OCI-LY1 (cell line): ENCODE measurements around the gene LRP1.

ENCODE experiments used
- H2AFZ ChIP-seq: fragments of 200-600 bp; sonication (generic), shearing (Covaris generic); 2 replicates; pipeline ENCODE4 v1.6.0; 2014; ENCODE audit warnings: antibody characterized with exemption, mild to moderate bottlenecking, low read length
- H3F3A ChIP-seq: fragments of 200-600 bp; sonication (generic), shearing (Covaris generic); 2 replicates; pipeline ENCODE4 v1.6.0; 2014; ENCODE audit warnings: mild to moderate bottlenecking, antibody characterized with exemption, low read length, moderate library complexity; ENCODE audit not compliant: insufficient read depth
- H3K27ac ChIP-seq: fragments of 200-600 bp; sonication (generic); 2 replicates; pipeline ENCODE4 v1.5.1; 2014; ENCODE audit warnings: low read length, mixed run types, mild to moderate bottlenecking, low read depth; ENCODE audit not compliant: poor library complexity, severe bottlenecking
- H3K27me3 ChIP-seq: fragments of 200-600 bp; sonication (generic); 2 replicates; pipeline ENCODE4 v1.6.0; 2014; ENCODE audit warnings: antibody characterized with exemption, mild to moderate bottlenecking, low read length, moderate library complexity; ENCODE audit not compliant: insufficient read depth
- H3K36me3 ChIP-seq: fragments of 200-600 bp; sonication (generic); 2 replicates; pipeline ENCODE4 v1.6.1; 2014; ENCODE audit warnings: mild to moderate bottlenecking, antibody characterized with exemption, low read length, moderate library complexity, mixed read lengths; ENCODE audit not compliant: insufficient read depth
- H3K4me1 ChIP-seq: fragments of 200-600 bp; sonication (generic); 2 replicates; pipeline ENCODE4 v1.5.1; 2014; ENCODE audit warnings: mild to moderate bottlenecking, low read length, moderate library complexity; ENCODE audit not compliant: insufficient read depth, severe bottlenecking
- H3K4me2 ChIP-seq: fragments of 200-600 bp; sonication (generic), shearing (Covaris generic); 2 replicates; pipeline ENCODE4 v1.6.1; 2014; ENCODE audit warnings: low read length
- H3K4me3 ChIP-seq: fragments of 200-600 bp; sonication (generic); 2 replicates; pipeline ENCODE4 v1.5.1; 2014; ENCODE audit warnings: low read length, low read depth, mild to moderate bottlenecking, mixed read lengths; ENCODE audit not compliant: poor library complexity, severe bottlenecking
- H3K79me2 ChIP-seq: fragments of 200-600 bp; shearing (Covaris generic); 2 replicates; pipeline ENCODE4 v1.6.1; 2016; ENCODE audit warnings: mixed run types, low read length, mixed read lengths; ENCODE audit not compliant: insufficient read depth
- H3K9ac ChIP-seq: fragments of 200-600 bp; sonication (generic), shearing (Covaris generic); 2 replicates; pipeline ENCODE4 v1.6.1; 2014; ENCODE audit warnings: mild to moderate bottlenecking, low read length, mixed read lengths
- H3K9me2 ChIP-seq: fragments of 200-600 bp; sonication (generic), shearing (Covaris generic); 2 replicates; pipeline ENCODE4 v1.6.1; 2014; ENCODE audit warnings: low read depth, mild to moderate bottlenecking, low read length, mixed read lengths
- H3K9me3 ChIP-seq: fragments of 200-600 bp; shearing (Covaris generic); 2 replicates; pipeline ENCODE4 v1.6.1; 2014; ENCODE audit warnings: low read length, mixed read lengths
- H4K20me1 ChIP-seq: fragments of 200-600 bp; sonication (generic), shearing (Covaris generic); 2 replicates; pipeline ENCODE4 v1.6.0; 2016; ENCODE audit warnings: mild to moderate bottlenecking, low read length; ENCODE audit not compliant: insufficient read depth
- EZH2 ChIP-seq: fragments of 200-600 bp; sonication (generic), shearing (Covaris generic); IDR thresholded peaks from 2 replicates; pipeline ENCODE4 v1.8.0; 2017; ENCODE audit warnings: borderline replicate concordance, mixed run types, mild to moderate bottlenecking, antibody characterized with exemption, low read length, moderate library complexity, mixed read lengths
- TF ChIP-seq, protein P1 (sequence below): fragments of 200-600 bp; sonication (generic), shearing (Covaris generic); IDR thresholded peaks from 2 replicates; pipeline ENCODE4 v1.5.1; 2017; ENCODE audit warnings: mild to moderate bottlenecking, antibody characterized with exemption, low read length, moderate library complexity, mixed read lengths

LRP1 gene

DNA sequence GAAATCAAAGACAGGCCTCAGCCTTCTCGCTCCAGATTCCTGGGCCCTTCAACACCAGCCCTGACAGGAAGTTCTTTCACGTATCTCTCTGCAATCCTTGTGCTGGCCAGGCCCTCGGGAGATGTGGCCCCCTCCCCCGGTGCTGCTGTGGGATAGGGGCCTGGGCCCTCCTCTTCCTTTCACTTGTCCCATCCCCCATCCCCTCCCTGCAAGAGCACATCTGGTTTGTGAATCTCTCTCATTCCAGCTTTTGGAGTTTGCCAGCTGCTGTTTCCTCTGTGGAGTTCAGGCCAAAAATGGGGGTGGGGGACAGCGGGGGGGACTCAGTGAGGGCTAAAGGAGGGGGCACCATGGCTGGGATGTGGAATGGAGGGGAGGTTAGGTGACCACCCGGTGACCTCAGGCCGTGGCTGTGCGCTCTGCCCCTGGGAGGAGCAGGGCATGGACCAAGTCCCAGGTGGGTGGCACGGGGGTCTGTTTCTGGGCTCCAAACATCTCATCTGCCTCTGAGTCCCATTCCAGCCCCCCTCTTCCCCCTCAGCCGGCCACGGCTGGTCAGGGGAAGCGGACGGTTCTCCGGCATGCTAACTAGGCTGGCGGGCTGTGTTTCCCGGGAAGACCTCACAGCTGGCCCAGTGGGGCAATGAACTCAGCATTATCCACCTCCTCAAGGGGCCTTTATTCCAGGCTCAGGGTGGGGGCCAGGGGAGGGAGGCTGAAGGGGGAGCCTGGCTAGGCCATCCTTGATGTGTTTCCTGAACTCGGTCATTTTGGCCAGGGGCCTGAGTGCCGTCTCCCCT lies 7.4 kb downstream of the LRP1 start:
- TF ChIP-seq EZH2 = no peak
- TF ChIP-seq, protein P1, sequence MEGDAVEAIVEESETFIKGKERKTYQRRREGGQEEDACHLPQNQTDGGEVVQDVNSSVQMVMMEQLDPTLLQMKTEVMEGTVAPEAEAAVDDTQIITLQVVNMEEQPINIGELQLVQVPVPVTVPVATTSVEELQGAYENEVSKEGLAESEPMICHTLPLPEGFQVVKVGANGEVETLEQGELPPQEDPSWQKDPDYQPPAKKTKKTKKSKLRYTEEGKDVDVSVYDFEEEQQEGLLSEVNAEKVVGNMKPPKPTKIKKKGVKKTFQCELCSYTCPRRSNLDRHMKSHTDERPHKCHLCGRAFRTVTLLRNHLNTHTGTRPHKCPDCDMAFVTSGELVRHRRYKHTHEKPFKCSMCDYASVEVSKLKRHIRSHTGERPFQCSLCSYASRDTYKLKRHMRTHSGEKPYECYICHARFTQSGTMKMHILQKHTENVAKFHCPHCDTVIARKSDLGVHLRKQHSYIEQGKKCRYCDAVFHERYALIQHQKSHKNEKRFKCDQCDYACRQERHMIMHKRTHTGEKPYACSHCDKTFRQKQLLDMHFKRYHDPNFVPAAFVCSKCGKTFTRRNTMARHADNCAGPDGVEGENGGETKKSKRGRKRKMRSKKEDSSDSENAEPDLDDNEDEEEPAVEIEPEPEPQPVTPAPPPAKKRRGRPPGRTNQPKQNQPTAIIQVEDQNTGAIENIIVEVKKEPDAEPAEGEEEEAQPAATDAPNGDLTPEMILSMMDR = no peak
- H3K4me2 ChIP-seq = no peak overlapping the region
- no peak overlapping the region for H3K27ac ChIP-seq
- H3K9me2 ChIP-seq = no peaks in the 10 kb centered on the region
- H3K36me3 ChIP-seq = no peaks in the 10 kb centered on the region
- 0 out of 2 replicates have a peak, but pooled peaks cover 4% of the 10 kb centered on the region for H3K27me3 ChIP-seq
- H3K79me2 ChIP-seq = no peaks in the 10 kb centered on the region
- no peaks in the 10 kb centered on the region for H4K20me1 ChIP-seq
- no peaks in the 10 kb centered on the region for H3K4me1 ChIP-seq
- no peak overlapping the region for H2AFZ ChIP-seq
- H3F3A ChIP-seq = no peaks in the 10 kb centered on the region
- H3K4me3 ChIP-seq = no peak overlapping the region
- H3K9me3 ChIP-seq = no peaks in the 10 kb centered on the region
- no peak overlapping the region for H3K9ac ChIP-seq

DNA sequence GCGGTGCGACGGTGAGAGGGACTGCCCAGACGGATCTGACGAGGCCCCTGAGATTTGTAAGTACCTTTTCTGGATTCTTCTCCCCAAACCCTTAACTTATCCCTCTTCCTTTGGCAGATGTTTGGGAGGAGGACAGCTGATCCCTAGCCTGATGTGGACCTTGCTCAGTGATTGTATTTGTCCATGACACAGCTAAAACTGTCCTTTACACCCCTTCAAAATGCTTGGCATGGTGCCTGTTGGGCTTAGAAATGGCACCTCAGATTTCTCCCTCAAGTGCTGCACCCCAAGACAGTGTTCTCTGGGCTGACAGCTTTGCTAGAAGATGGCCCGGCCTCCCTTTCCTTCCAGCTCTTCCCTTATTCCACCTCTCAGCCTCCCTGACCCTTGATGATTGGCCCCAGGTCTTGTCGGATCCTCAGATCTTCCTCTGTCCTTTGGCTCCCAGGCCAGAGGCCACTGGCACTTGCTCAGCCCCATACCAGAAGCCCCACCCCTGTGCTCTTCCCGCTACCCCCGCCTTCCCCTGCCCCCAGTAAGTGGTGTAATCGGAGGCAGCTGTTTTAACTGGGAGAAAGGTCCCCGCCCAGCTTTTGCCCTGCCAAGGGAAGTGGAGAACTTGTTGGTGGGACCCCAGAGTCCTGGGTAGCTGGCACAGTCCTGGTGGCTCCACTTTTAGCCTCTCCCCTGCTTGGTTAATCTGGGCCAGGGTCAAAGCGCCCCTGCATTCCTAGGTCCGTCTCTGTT lies 10.4 kb downstream of the LRP1 start:
- H3K36me3 ChIP-seq = no peaks in the 10 kb centered on the region
- H3K4me1 ChIP-seq = no peaks in the 10 kb centered on the region
- no peak overlapping the region for H3K27ac ChIP-seq
- H3K9ac ChIP-seq = no peak overlapping the region
- TF ChIP-seq, protein P1 = no peak
- no peak for TF ChIP-seq EZH2
- H3K9me2 ChIP-seq = no peaks in the 10 kb centered on the region
- H4K20me1 ChIP-seq = no peaks in the 10 kb centered on the region
- no peaks in the 10 kb centered on the region for H3F3A ChIP-seq
- no peak overlapping the region for H3K4me2 ChIP-seq
- 0 out of 2 replicates have a peak, but pooled peaks cover 4% of the 10 kb centered on the region for H3K27me3 ChIP-seq
- no peak overlapping the region for H2AFZ ChIP-seq
- H3K79me2 ChIP-seq = no peaks in the 10 kb centered on the region
- no peaks in the 10 kb centered on the region for H3K9me3 ChIP-seq
- H3K4me3 ChIP-seq = no peak overlapping the region

DNA sequence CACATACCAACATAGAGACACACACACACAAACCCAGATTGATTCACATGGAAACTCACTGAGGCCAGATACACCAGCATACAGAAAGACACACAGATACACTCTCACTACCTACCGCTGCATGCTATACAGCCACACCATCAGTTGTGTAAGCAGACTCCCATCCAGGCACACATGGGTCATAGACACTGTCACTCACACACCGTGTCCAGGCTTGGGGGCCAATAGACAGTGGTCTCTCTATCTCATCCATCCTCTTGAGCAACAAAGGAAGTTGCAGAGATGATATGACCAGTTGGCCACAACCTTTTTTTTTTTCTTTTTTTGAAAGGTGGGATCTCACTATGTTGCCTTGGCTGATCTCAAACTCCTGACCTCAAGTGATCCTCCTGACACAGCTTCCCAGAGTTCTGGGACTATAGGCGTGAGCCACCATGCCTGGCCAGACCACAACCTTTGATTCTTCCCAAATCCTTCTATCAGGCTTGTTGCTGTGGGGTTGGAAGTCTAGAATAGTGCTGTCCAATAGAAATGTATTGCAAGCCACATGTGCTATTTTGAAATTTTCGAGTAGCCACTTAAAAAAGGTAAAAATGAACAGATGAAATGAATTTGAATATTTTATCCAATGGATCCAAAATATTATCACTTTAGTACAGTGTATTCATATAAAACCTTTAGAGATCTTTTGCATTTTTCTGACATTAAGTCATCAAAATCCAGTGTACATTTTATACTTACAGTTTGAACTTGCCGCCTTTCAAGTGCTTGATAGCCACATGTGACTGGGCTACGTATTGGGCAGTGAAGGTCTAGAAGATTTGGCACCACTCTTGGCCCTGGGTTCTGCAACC lies 11.7 kb downstream of the LRP1 start:
- H3K9ac ChIP-seq = no peak overlapping the region
- no peak overlapping the region for H3K4me3 ChIP-seq
- H3K4me1 ChIP-seq = no peaks in the 10 kb centered on the region
- no peaks in the 10 kb centered on the region for H3K79me2 ChIP-seq
- H3K9me3 ChIP-seq = no peaks in the 10 kb centered on the region
- no peaks in the 10 kb centered on the region for H3F3A ChIP-seq
- TF ChIP-seq, protein P1 = no peak
- TF ChIP-seq EZH2 = no peak
- H3K36me3 ChIP-seq = no peaks in the 10 kb centered on the region
- no peaks in the 10 kb centered on the region for H3K9me2 ChIP-seq
- H3K27me3 ChIP-seq = 0 out of 2 replicates have a peak, but pooled peaks cover 4% of the 10 kb centered on the region
- H4K20me1 ChIP-seq = no peaks in the 10 kb centered on the region
- H2AFZ ChIP-seq = no peak overlapping the region
- no peak overlapping the region for H3K4me2 ChIP-seq
- H3K27ac ChIP-seq = no peak overlapping the region
